Skin of body (tissue), 2 donors: ENCODE measurements around the gene NEIL1. TPM values are rescaled to one million over a fixed set of nuclear protein-coding genes. Genes with fewer than 3 reads are reported as not detected.
"Not testable (repeated sequence)": the region's sequence is repeated elsewhere in the genome, so short reads cannot be mapped to it uniquely, and the experiment has no call there.

Source experiments
- DNase-seq: peaks from one replicate; lab custom pipeline; 2025; lab: John Stamatoyannopoulos, UW
- total RNA-seq: library from RNA; depleted of rRNA; stranded (reverse); fragments of >200 nt; gene quantifications from one replicate; pipeline ENCODE4 v1.2.3, GENCODE V29; 2014

NEIL1 gene
- total RNA-seq, 1 donor from 2014 or later = 14.7 TPM

DNA sequence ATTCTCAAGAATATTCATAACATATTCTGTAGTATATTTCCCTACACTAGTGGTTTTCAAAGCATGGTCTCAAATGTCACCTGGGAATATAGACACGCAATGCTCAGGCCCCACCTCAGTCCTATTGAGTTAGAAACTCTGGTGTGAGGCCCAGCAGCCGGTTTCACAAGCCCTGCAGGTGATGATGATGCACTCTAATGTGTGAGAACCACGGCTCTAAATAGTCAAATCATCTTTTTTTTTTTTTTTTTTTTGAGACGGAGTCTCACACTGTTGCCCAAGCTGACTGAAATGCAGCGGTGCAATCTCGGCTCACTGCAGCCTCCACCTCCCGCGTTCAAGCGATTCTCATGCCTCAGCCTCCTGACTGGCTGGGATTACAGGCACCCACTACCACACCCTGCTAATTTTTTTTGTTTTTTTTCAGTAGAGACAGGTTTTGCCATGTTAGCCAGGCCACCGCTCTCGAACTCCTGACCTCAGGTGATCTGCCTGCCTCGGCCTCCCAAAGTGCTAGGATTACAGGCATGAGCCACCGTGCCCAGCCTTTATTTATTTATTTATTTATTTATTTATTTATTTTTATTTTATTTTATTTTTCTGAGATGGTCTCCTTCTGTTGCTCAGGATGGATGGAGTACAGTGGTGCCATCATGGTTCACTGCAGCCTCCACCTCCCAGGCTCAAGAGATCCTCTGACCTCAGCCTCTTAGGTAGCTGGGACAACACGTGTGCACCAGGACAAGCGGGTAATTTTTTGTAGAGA is 13.0 kb upstream of the NEIL1 start:
- not testable (repeated sequence) for DNase-seq

DNA sequence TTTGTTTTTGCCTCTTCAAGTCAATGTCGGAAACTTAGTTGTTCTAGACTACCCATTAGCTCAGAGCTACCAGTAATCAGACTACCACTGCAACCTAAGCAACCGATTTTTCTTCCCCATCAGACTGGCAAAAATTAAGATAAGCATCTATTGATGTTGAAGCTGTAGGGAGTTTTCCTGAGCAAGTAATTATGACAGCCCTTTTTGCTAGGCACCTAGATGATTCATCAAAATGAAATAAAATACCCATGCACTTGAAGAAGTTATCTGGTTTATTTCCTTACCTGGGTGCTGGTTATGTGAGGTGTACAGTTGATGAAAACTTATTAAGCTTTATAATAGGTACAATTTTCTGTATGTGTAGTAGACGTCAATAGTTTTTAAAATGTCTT is 11.5 kb upstream of the NEIL1 start:
- DNase-seq = no peak

DNA sequence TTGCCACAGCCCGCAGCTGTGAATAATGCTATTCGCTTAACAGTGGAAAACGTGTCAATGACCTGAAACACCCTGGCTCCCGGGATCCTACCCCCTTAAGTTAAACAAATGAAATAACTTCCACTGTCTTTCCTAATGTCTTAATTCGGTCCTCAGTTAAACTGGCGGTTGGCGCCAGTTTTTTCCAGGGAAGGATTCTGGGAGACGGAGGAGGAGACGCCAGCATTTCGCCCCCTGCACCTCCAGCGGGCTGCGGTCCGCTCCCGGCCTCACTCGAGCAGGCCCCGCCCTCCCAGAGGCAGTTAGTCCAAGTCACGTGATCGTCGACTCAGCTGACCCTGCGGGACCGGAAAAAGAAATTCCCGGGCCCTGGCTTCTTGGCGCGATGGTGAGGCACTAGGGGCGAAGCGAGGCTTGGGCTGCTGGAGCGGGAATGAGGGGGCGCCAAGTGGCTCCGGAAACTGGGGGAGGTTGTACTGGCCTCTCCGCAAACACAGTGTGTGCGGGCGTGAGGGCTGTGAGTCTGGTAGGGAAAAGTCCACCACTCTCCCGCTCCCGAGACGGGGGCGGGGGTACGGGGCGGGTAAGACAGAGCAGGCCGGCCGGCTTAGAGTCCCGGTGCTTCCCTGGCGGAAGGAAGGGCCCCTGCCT is 11.0 kb upstream of the NEIL1 start, which contains the start of gene COMMD4:
TSS of gene COMMD4 (plus strand) at position 359 of the 651 bp plus-strand sequence. CDS start at position 386, 27 bp downstream.
- DNase-seq = peak; percentile 86

DNA sequence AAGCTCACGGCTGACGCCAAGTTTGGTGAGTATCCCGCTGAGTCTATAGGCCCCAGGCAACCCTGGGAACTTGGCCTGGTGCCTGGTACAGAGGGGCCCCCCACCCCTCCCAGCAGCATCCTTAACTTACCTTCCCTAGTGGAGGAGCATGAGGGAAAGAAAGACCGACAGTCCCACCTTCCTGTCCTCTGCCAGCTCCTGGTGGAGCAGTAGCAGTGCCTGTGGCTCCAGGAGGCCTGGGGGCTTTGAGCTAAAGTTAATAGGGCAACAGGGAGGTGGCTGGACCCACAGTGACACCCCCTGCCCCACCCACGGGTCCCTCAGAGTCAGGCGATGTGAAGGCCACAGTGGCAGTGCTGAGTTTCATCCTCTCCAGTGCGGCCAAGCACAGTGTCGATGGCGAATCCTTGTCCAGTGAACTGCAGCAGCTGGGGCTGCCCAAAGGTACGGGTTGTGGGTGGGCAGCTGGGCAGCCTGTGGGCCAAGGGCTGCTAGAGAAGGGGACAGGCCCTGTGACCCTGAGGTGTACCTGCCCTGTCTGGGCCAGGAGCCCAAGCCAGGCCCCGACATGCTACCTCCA is 8.1 kb upstream of the NEIL1 start:
- no peak for DNase-seq

DNA sequence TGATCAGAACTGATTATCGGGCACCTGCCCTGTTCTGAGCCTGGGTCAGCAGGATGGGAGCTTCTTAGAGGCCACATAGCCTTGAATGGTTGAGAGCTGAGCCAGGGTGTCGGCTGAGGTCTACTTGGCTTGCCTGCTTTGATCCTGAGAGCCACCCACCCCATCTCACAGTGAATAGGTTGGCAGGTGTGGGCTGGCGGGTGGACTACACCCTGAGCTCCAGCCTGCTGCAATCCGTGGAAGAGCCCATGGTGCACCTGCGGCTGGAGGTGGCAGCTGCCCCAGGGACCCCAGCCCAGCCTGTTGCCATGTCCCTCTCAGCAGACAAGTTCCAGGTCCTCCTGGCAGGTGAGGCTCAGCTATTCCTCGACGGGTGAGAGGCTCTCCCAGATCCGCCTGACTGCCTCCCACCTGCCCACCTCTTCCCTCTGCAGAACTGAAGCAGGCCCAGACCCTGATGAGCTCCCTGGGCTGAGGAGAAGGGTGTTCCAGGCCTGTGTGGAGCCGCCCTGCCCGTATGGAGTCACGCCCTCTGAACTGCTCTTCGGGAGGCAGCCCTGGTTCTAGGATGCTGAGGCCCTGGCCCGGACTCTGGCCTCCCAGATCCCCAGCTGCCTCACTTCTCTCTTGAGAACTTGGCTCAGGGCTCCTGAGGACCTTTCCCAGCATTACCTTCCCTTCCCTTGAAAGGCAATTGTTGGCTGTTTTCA is 7.2 kb upstream of the NEIL1 start:
- DNase-seq = no peak

DNA sequence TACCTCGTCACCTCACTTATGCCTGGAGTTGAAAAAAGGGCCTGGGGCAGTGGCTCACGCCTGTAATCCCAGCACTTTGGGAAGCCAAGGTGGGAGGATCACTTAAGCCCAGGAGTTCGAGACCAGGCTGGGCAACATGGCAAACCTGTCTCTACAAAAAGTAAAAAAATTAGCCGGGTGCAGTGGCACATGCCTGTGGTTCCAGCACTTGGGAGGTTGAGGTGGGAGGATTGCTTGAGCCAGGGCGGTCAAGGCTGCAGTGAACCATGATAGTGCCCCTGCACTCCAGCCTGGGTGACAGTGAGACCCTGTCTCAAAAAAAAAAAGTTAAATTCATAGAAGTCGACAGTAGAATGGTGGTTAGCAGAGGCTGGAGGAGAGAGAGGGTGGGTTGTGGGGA is 4.6 kb upstream of the NEIL1 start:
- no peak for DNase-seq

DNA sequence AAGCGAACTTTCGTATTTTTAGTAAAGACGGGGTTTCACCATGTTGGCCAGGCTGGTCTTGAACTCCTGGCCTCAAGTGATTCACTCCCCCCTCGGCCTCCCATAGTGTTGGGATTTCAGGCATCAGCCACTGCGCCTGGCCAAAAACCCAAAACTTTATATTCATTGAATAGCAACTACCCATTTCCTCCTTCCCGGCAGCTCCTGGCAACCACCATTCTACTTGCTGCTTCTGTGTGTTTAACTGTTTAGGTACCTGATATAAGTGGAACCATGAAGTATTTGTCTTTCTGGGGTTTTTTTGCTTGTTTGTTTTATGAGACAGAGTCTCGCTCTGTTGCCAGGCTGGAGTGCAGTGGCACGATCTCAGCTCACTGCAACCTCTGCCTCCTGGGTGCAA is 2.9 kb upstream of the NEIL1 start:
- DNase-seq = not testable (repeated sequence)

DNA sequence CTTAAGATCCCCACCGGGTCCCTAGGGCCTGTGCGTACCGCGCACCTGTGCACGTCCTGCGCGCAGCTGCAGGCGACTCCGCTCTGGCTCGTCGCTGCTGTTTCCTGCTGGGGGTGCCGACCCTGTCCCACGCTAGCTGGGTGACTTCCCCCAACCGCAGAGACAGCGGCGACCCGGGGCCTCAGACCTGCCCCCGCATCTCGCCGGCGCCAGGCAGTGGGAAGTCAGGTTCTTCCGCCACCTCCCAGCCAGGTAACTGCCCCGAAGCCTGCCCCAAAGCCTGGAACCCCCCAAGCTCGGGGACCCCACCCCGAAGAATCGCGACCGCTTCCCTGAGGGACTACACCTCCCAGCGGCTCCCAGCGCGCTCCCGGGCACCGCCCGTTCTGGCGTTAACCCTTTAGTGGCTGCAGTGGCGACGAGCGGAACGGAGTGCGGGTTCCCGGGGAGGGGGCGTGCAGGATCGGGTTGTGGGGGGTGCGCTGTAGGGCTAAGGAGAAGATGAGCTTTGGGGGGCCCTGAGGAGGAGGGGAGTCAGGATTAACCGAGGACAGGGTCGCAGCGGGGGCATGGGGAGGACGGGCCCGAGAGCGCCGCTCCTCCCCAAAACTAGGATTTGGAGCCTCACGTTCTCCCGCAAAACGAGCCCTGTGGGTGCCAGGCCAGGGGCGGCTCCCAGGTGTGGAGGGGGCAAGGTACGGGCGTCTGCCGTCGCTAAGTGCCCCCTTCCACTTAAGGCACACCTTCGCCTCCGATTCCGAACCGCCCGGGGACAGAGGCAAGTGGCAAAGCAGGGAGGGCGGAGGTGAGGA is 589 bp downstream of the NEIL1 start:
- DNase-seq = no peak

DNA sequence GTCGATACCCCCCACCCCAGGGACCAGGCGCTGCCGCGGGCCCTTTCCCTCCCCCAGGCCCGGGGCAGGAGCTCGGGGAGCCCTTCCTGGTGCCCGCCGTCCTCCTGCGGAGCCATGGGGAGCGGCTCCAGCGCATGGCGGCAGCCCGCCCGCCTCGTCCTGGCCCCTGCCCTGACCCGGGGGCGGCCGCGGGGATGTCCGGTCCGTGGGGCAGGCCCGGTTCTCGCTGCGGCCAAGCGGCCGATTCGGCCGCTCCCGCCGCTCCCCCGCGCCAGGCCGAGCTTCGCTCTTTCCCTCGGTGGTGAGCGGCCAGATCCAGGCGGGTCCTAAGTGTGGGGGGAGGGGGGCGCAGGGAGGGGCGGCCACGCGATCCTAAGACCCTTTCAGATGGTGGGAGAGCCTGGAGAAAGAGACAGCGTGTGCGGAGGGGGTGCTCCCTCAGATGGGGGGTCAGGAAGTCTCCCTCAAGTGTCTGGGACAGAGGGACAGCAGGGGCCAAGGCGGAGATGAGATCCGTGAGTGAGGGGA is 1.3 kb downstream of the NEIL1 start:
- no peak for DNase-seq

DNA sequence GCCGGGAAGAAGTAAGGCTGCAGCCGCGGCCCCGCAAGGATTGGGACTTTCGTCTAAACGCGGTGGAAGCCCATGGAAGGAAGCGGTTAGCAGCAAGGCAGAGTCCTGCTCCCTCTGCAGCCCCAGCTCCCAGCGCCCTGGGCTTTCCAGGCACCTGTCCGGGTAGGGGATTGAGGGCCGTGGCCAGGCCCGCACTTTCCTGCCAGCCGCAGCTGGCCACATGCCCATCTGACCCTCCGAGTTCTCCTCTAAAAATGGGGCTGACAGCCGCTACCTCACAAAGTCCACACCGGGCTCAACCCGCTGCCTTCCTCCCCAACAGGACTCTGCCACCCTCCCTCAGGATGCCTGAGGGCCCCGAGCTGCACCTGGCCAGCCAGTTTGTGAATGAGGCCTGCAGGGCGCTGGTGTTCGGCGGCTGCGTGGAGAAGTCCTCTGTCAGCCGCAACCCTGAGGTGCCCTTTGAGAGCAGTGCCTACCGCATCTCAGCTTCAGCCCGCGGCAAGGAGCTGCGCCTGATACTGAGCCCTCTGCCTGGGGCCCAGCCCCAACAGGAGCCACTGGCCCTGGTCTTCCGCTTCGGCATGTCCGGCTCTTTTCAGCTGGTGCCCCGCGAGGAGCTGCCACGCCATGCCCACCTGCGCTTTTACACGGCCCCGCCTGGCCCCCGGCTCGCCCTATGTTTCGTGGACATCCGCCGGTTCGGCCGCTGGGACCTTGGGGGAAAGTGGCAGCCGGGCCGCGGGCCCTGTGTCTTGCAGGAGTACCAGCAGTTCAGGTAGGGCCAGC is 1.9 kb downstream of the NEIL1 start:
- DNase-seq = no peak

DNA sequence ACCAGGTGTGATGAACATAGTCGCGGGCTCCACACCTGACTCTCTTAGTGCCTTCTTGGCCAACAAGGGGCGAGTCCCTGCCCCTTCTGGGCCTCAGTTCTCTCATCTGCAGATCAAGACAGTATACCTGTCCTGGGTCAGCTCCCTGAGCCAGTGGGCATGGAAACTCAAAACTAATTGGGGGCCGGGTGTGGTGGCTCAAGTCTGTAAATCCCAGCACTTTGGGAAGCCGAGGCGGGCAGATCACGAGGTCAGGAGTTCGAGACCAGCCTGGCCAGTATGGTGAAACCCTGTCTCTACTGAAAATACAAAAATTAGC is 2.5 kb downstream of the NEIL1 start:
- DNase-seq = not testable (repeated sequence)

DNA sequence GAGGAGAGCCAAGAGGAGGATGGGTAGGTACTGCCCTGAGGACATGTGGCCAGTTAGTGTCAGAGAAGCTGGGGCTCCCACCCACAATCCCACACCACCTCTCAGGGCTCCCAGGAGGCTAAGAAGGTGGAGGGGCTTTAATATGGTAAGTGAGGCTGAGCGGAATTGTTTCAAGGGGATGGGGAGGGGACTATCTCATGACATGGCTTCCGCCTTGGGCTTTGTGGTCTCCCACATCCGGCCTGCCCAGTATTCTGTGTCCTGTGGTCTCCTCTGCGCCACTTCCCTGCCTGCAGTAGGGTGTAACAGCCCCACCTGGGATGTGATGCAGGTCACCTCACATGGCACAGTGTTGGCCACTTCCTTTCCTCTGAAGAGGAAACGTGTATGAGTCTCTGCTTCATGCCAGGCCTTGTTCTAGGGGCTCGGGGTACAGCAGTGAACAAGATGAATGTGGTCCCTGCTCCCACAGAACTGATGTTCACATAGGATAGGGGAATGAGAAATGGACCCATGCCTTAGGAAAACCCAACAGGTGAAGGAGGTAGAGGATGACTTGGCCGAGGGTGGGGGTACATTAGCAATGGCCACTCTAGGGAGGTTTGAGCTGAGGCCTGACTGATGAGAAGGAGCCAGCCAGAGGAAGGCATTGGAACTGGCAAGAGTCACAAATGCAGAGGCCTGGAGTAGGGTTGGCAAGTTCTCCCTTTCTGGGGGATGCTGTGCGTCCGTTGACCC is 3.2 kb downstream of the NEIL1 start:
- DNase-seq = no peak

DNA sequence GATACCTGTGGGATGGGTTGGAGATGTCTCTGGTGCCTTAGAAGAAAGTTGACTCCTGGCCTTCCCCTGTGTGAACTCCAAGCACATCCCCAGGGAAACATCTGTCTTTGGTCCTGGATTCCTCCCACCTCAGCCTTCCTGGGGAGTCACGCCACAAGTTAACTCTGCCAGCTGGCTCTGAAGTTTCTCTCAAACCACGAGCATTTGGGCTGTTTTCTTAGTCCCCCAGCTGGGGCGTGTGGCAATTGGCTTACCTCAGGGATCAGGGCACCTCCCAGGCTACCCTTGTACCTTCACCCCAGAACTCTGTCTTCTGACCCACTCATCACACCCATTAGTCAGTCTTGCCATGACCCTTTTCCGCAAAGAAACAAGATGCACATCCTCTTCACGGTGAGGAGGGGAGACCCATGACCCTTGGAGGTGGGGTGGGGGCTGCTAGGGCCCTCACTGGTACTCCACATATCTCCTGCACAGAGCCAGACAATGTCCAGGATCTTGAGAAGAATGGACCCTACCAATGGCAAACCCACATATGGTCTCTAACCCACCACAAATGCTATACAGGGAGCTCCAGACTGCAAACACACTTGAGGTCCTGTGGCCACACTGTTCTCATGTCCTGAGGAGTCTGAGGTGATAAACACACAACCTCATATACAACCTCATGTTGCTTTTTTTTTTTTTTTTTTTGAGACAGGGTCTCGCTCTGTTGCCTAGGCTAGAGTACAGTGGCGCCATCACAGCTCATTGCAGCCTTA is 3.9 kb downstream of the NEIL1 start:
- no peak for DNase-seq

DNA sequence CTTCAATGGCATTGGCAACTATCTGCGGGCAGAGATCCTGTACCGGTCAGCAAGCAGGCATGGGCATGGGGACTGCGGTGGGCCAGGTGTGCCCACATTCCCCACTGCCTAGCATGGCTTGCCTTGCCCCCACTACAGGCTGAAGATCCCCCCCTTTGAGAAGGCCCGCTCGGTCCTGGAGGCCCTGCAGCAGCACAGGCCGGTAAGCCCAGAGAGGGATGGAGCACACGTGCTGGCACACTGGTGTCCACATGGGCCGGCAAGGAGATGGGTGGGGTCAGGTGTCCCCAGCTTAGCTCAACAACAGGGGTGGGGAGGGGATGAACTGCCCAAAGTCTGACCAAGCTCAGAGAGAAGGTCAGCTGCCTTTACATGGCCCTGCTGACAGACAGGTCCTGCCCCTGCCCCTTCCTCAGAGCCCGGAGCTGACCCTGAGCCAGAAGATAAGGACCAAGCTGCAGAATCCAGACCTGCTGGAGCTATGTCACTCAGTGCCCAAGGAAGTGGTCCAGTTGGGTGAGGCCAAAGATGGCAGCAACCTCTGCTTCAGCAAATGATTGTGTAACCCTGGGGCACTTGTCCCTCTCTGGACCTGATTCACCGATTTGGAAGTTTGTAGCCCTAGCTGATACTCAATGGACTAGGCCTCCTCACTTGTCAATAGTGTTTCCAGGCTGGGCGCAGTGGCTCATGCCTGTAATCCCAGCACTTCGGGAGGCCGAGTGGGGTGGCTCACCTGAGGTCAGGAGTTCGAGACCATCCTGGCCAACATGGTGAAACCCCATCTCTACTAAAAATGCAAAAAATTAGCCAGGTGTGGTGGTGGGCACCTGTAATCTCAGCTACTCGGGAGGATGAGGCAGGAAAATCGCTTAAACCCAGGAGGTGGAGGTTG is 5.6 kb downstream of the NEIL1 start:
- DNase-seq = no peak

DNA sequence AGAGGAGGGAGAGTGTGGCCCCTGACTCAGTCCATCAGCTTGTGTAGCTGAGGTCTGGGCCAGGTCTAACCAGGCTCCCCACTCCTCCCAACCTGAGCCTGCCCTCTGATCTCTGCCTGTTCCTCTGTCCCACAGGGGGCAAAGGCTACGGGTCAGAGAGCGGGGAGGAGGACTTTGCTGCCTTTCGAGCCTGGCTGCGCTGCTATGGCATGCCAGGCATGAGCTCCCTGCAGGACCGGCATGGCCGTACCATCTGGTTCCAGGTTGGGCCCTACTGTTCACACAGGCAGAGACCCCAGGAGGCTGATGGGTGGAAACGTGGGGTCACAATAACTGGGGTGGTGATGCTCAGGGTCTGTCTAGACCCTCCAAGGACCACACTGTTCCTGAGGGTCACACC is 6.8 kb downstream of the NEIL1 start:
- no peak for DNase-seq

DNA sequence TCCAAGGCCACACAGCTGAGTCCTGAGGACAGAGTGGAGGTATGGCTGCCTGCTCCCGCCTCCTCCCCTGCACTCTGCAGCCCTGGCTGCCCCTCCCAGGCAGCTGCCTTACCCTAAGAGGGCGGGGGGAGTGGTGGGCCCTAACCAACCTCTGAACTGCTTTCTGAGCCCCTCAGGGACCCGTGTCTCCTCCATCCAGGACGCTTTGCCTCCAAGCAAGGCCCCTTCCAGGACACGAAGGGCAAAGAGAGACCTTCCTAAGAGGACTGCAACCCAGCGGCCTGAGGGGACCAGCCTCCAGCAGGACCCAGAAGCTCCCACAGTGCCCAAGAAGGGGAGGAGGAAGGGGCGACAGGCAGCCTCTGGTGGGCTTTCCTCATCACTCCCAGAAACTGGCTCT is 7.6 kb downstream of the NEIL1 start:
- no peak for DNase-seq

DNA sequence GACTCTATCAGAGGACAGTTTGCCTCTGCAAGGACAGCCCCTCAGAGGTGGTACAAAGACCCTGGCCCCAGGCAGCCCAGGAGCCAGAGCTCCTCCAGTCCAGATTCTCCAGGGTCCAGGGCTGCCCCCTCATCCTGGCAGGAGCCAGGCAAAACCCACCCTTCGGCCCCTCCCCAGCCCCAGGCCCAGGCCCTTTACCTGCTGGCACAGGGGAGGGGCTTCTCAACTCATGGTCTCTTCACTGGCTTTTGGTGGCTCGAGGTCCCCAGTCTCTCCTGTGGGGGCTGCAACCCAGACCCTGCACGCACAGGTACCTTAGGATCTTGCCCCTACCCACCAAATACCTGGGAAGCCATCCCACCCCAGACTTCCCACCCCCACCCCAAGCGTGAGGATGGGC is 8.5 kb downstream of the NEIL1 start:
- no peak for DNase-seq

DNA sequence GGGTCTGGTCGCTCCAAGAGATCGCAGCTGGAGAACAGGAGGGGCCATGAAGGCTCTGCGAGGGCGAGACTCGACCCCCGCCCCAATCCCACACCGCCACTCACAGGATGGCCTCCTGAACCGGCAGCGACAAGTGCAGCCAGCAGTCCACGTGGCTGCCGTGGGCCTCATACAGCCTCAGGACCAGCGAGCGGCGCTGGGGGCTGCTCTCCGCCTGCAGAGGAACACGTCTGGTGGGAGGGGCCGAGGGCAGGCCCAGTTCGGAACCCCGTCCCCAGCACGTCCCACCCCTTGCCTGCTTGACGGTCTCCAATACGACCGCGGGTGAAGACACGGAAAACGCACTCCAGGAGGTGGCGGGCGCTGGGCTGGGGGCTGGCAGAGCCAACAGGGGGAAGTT is 9.2 kb downstream of the NEIL1 start:
- DNase-seq = no peak
